H9 (cell line): ENCODE measurements around the gene SLC7A11. TPM values are rescaled to one million over a fixed set of nuclear protein-coding genes. Genes with fewer than 3 reads are reported as not detected.

Source experiments
- DNase-seq: peaks from one replicate; pipeline ENCODE4 v3.0.0-alpha.2; 2017
- H2AFZ ChIP-seq: one replicate; pipeline ENCODE4 v1.6.1; 2013; ENCODE audit warnings: mild to moderate bottlenecking, low read length, control low read depth, moderate library complexity
- H2AK5ac ChIP-seq: 2 replicates; pipeline ENCODE4 v1.6.1; 2013; ENCODE audit warnings: low read length, control low read depth, mixed read lengths; ENCODE audit not compliant: insufficient read length
- H2BK120ac ChIP-seq: one replicate; pipeline ENCODE4 v1.6.1; 2013; ENCODE audit warnings: low read depth, mild to moderate bottlenecking, low read length, control low read depth, inconsistent platforms; ENCODE audit not compliant: poor library complexity, severe bottlenecking
- H2BK12ac ChIP-seq: 2 replicates; pipeline ENCODE4 v1.6.1; 2013; ENCODE audit warnings: low read length, control low read depth, mixed read lengths, low read depth; ENCODE audit not compliant: insufficient read length
- H2BK15ac ChIP-seq: 2 replicates; pipeline ENCODE4 v1.6.1; 2013; ENCODE audit warnings: low read depth, low read length, control low read depth
- H2BK20ac ChIP-seq: one replicate; pipeline ENCODE4 v1.6.1; 2013; ENCODE audit warnings: low read depth, mild to moderate bottlenecking, low read length, control low read depth, inconsistent platforms; ENCODE audit not compliant: poor library complexity, severe bottlenecking
- H2BK5ac ChIP-seq: 2 replicates; pipeline ENCODE4 v1.6.1; 2013; ENCODE audit warnings: low read length, control low read depth, mixed read lengths; ENCODE audit not compliant: insufficient read length
- H3K14ac ChIP-seq: 2 replicates; pipeline ENCODE4 v1.6.1; 2013; ENCODE audit warnings: low read length, control low read depth; ENCODE audit not compliant: insufficient read depth
- H3K18ac ChIP-seq: 2 replicates; pipeline ENCODE4 v1.6.1; 2013; ENCODE audit warnings: low read depth, mild to moderate bottlenecking, mixed read lengths, low read length, control low read depth; ENCODE audit not compliant: insufficient read length
- H3K23ac ChIP-seq: 2 replicates; pipeline ENCODE4 v1.6.1; 2013; ENCODE audit warnings: low read length, control low read depth, mixed read lengths, low read depth; ENCODE audit not compliant: insufficient read length
- H3K23me2 ChIP-seq: 2 replicates; pipeline ENCODE4 v1.6.1; 2013; ENCODE audit warnings: low read depth, mild to moderate bottlenecking, mixed read lengths, low read length, control low read depth; ENCODE audit not compliant: insufficient read length, poor library complexity, severe bottlenecking
- H3K27ac ChIP-seq: 2 replicates; pipeline ENCODE4 v1.5.1; 2013; ENCODE audit warnings: low read length, control low read depth, mixed read lengths, low read depth; ENCODE audit not compliant: insufficient read length
- H3K27me3 ChIP-seq: 2 replicates; pipeline ENCODE4 v1.6.1; 2013; ENCODE audit warnings: low read length, control low read depth, inconsistent platforms; ENCODE audit not compliant: insufficient read depth
- H3K4ac ChIP-seq: 2 replicates; pipeline ENCODE4 v1.6.1; 2013; ENCODE audit warnings: low read depth, mild to moderate bottlenecking, control low read depth, inconsistent platforms, low read length, moderate library complexity
- H3K4me1 ChIP-seq: 2 replicates; pipeline ENCODE4 v1.6.1; 2013; ENCODE audit warnings: low read length, control low read depth, inconsistent platforms; ENCODE audit not compliant: insufficient read depth
- H3K4me2 ChIP-seq: 2 replicates; pipeline ENCODE4 v1.6.1; 2013; ENCODE audit warnings: low read length, control low read depth, mixed read lengths; ENCODE audit not compliant: insufficient read length, insufficient read depth
- H3K56ac ChIP-seq: 2 replicates; pipeline ENCODE4 v1.6.1; 2013; ENCODE audit warnings: low read depth, mild to moderate bottlenecking, mixed read lengths, low read length, control low read depth; ENCODE audit not compliant: insufficient read length
- H3K79me1 ChIP-seq: 2 replicates; pipeline ENCODE4 v1.6.1; 2013; ENCODE audit warnings: low read depth, mild to moderate bottlenecking, moderate library complexity, low read length, control low read depth, inconsistent platforms; ENCODE audit not compliant: insufficient read depth, poor library complexity, severe bottlenecking
- H3K79me2 ChIP-seq: 2 replicates; pipeline ENCODE4 v1.6.1; 2013; ENCODE audit warnings: low read length, control low read depth, inconsistent platforms; ENCODE audit not compliant: insufficient read depth
- H3K9ac ChIP-seq: 2 replicates; pipeline ENCODE4 v1.6.1; 2013; ENCODE audit warnings: low read length, control low read depth, mixed read lengths; ENCODE audit not compliant: insufficient read length; ENCODE audit errors: extremely low read depth
- H3K9me3 ChIP-seq: one replicate; pipeline ENCODE4 v1.6.1; 2013; ENCODE audit warnings: low read depth, low read length, inconsistent platforms; ENCODE audit not compliant: control insufficient read depth
- H3T11ph ChIP-seq: one replicate; pipeline ENCODE4 v1.6.1; 2013; ENCODE audit warnings: mild to moderate bottlenecking, low read length, control low read depth, inconsistent platforms
- H4K20me1 ChIP-seq: one replicate; pipeline ENCODE4 v1.6.1; 2013; ENCODE audit not compliant: control insufficient read depth, insufficient read length, insufficient read depth
- H4K5ac ChIP-seq: 2 replicates; pipeline ENCODE4 v1.6.1; 2013; ENCODE audit warnings: low read depth, mild to moderate bottlenecking, mixed read lengths, low read length, control low read depth; ENCODE audit not compliant: insufficient read length
- H4K8ac ChIP-seq: replicated peaks from 2 replicates; pipeline ENCODE4 v1.6.1; 2013; ENCODE audit warnings: low read length, control low read depth, mixed read lengths, low read depth; ENCODE audit not compliant: insufficient read length
- H4K91ac ChIP-seq: 2 replicates; pipeline ENCODE4 v1.6.1; 2013; ENCODE audit warnings: low read depth, mild to moderate bottlenecking, moderate library complexity, mixed read lengths, low read length, control low read depth; ENCODE audit not compliant: insufficient read length
- H3K27ac Mint-ChIP-seq, 3 experiments: 2 replicates in 2 of 3; 3 replicates in 1 of 3; pipeline ENCODE4 v1.8.0; 2020 to 2021; ENCODE audit warnings: mixed read lengths in 3 of 3, mild to moderate bottlenecking in 1 of 3, moderate library complexity in 1 of 3
- H3K27me3 Mint-ChIP-seq: 2 replicates; pipeline ENCODE4 v1.8.0; 2021; ENCODE audit warnings: low read depth, mild to moderate bottlenecking, moderate library complexity, mixed read lengths
- H3K36me3 Mint-ChIP-seq, 3 experiments: 2 replicates in 2 of 3; 3 replicates in 1 of 3; pipeline ENCODE4 v1.8.0; 2020 to 2021; ENCODE audit warnings: low read depth in 3 of 3, mixed read lengths in 3 of 3; ENCODE audit not compliant: insufficient read depth in 1 of 3
- H3K4me1 Mint-ChIP-seq, 2 experiments: 2 replicates each; pipeline ENCODE4 v1.8.0; 2020; ENCODE audit warnings: mixed read lengths in 2 of 2
- H3K4me3 Mint-ChIP-seq, 2 experiments: 2 replicates in 1 of 2; 3 replicates in 1 of 2; pipeline ENCODE4 v1.8.0; 2020 to 2021; ENCODE audit warnings: mild to moderate bottlenecking in 2 of 2, mixed read lengths in 2 of 2, moderate library complexity in 1 of 2
- H3K9me3 Mint-ChIP-seq, 2 experiments: 2 replicates in 1 of 2; 3 replicates in 1 of 2; pipeline ENCODE4 v1.8.0; 2020; ENCODE audit warnings: mild to moderate bottlenecking in 2 of 2, mixed read lengths in 2 of 2, moderate library complexity in 1 of 2
- CTCF ChIP-seq: fragments of 200-600 bp; sonication (generic); conservative IDR thresholded peaks from 3 replicates; pipeline ENCODE4 v1.8.0; 2021; ENCODE audit warnings: antibody characterized with exemption, mild to moderate bottlenecking
- WGBS: extraction: QIAGEN DNeasy Blood & Tissue Kit; methylation state at CpG from one replicate; pipeline ENCODE4 v1.1.7; 2013; ENCODE audit warnings: missing lambda C conversion rate, low lambda C conversion rate, mixed read lengths; ENCODE audit not compliant: insufficient read length; ENCODE audit errors: extremely low coverage; 5-methylcytosine and 5-hydroxymethylcytosine counted together
- total RNA-seq: library from RNA; stranded (reverse); gene quantifications from 2 replicates; pipeline ENCODE4 v1.2.1, GENCODE V29; 2021

The SLC7A11 gene
- total RNA-seq, 1 experiment from 2014 or later = 19.8 TPM

- Histone ChIP-seq H2BK20ac (no peak overlapping the region), H2BK12ac (no peak overlapping the region), H3K27ac (no peak overlapping the region), H3K14ac (no peak overlapping the region), H2BK15ac (no peak overlapping the region), H4K91ac (no peak overlapping the region), H3K23me2 (no peaks in the 10 kb centered on the region), H3K27me3 (no peaks in the 10 kb centered on the region), H2BK120ac (no peak overlapping the region), H2AFZ (no peak overlapping the region), H3K4ac (no peak overlapping the region), H3K79me2 (no peaks in the 10 kb centered on the region), H3K9me3 (no peaks in the 10 kb centered on the region), H2AK5ac (no peak overlapping the region), H3T11ph (no peak overlapping the region), H2BK5ac (no peak overlapping the region), H3K56ac (no peak overlapping the region), H3K9ac (no peak overlapping the region), H4K20me1 (no peaks in the 10 kb centered on the region), H3K18ac (no peak overlapping the region), H3K4me1 (peaks cover 7% of the 10 kb centered on the region), H4K8ac (no peak overlapping the region), H4K5ac (no peak overlapping the region), H3K79me1 (no peaks in the 10 kb centered on the region), H3K4me2 (no peak overlapping the region), H3K23ac (no peak overlapping the region)
- Mint-ChIP-seq H3K36me3 (peaks cover 0 to 9% (median 1%) of the 10 kb centered on the region in 3 experiments; a peak in 5 of 7 replicates), H3K4me3 (no peak overlapping the region), H3K4me1 (peaks cover 70 to 80% of the 10 kb centered on the region in 2 experiments), H3K27me3 (no peaks in the 10 kb centered on the region), H3K9me3 (no peaks in the 10 kb centered on the region), H3K27ac (peak overlapping the region; percentile 61 to 93 (median 92); a peak in 6 of 7 replicates)
- no peak for TF ChIP-seq CTCF
- WGBS = no CpG with 5 or more reads among the region's 1 CpG
- no peak for DNase-seq
Observed at GRCh38 chr4:138225477-138225876, 16.7 kb downstream of the SLC7A11 start.
